GM13976 (cell line): ENCODE data around the gene PLCB1.
"Not testable (repeated sequence)": the region's sequence is repeated elsewhere in the genome, so short reads cannot be mapped to it uniquely, and the experiment has no call there.

Experiments
- DNase-seq: peaks from one replicate; pipeline ENCODE4 v3.0.0; 2012; ENCODE audit warnings: low spot score
- CTCF ChIP-seq: IDR thresholded peaks from 2 replicates; pipeline ENCODE4 v1.5.1; 2012; ENCODE audit warnings: borderline replicate concordance, mild to moderate bottlenecking; ENCODE audit not compliant: insufficient read depth; ENCODE audit errors: extremely low read depth, missing control alignments, control extremely low read depth
- in situ Hi-C: fragments of 300-500 bp; cut with MboI; formaldehyde crosslinking; loops from one replicate; pipeline ENCODE4 v1.12.0; 2022; ENCODE audit warnings: low sequenced_read_pairs, mixed read lengths, inconsistent platforms; ENCODE audit not compliant: unreplicated experiment

Gene PLCB1

GRCh38 chr20:8097307-8097706 is 34.8 kb upstream of the PLCB1 start:
- DNase-seq, result no peak
- in situ Hi-C loops, result no loop called here
- no peak for TF ChIP-seq CTCF

GRCh38 chr20:8104252-8104651 is 27.8 kb upstream of the PLCB1 start:
- no peak for TF ChIP-seq CTCF
- in situ Hi-C loops, result no loop called here
- no peak for DNase-seq

DNA sequence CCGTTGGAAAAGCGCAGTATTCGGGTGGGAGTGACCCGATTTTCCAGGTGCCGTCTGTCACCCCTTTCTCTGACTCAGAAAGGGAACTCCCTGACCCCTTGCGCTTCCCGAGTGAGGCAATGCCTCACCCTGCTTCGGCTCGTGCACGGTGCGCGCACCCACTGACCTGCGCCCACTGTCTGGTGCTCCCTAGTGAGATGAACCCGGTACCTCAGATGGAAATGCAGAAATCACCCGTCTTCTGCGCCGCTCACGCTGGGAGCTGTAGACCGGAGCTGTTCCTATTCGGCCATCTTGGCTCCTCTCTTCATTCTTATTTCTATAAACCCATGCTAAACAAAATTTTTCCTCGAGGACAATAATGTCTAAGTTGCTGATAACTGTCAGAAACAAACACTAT is 17.5 kb upstream of the PLCB1 start:
- in situ Hi-C loops, DNase-seq: not testable (repeated sequence)

DNA sequence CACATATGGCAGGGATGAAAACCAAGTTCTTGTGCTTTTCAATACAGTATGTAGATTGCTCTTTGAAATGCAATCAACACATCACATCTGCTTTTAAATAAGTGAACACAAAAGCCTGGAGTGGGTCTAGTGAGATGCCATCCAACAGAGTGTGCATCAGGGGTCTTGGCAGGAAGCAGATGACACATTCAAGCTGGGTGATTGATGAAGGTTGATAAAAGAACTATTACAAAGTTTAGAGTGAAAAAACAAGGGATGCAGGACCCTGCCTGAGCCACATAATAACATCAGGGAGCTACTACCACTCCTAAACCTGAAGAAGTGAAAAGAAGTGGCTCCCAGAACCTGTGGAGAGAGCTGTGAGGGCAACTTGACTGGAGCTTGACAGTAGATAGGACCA is 16.6 kb upstream of the PLCB1 start:
- in situ Hi-C loops, result no loop called here
- no peak for DNase-seq
- TF ChIP-seq CTCF, result no peak

- in situ Hi-C loops, result no loop called here
- TF ChIP-seq CTCF, result no peak
- no peak for DNase-seq
Observed at GRCh38 chr20:8116067-8116811, 15.8 kb upstream of the PLCB1 start.

DNA sequence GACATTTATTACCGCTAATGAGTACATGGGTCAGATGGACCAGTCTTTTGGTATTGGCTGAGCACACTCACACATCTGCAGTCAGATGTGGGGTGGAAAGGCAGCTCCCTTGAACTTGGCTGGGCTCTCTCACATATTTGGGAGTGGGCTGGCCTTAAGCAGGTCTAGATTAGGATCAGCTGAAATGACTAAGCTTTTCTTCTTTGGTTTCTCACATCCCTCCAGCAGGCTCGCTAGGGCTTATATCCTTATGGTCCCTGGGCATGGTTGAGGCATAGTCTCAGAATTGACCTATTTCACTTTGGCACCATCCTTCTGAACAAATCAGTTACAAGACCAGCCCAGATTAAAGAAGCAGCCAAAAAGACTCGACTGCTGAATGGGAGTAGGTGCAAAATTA is 14.4 kb upstream of the PLCB1 start:
- in situ Hi-C loops, result no loop called here
- DNase-seq, result no peak
- TF ChIP-seq CTCF, result no peak

DNA sequence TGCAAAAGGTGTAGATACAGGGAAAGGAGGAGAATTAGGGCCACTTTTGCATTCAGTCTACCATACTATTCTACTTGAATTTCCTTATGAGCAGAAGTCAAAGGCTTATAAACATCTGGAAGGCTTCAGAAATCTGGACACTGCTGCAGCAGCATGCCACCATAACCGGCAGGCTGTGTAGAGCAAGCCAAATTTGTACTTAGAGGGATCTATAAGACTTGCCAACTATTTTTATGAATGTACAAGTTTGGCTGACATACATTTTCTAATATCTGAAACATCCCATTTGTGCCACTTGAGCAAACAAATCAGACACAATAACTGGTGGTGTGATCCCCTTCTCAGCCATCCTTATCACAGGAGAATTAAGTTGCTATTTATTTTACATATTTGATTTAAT is 14.0 kb upstream of the PLCB1 start:
- no peak for DNase-seq
- no peak for TF ChIP-seq CTCF
- in situ Hi-C loops, result no loop called here
